Stomach (tissue), 9 donors: ENCODE measurements around the gene URAD. TPM values are rescaled to one million over a fixed set of nuclear protein-coding genes. Genes with fewer than 3 reads are reported as not detected.
A peak's percentile ranks its signal among the peaks of the same experiment; 100 is the strongest.

Experiments
- DNase-seq, 2 donors: peaks; one replicate each; pipeline versions ENCODE4 v3.0.0 to v3.0.0-alpha.2; 2013 to 2019
- H3K27ac ChIP-seq, 5 donors: fragments of 200-600 bp in 4 of 5; sonication (generic) in 4 of 5; one replicate each; pipeline ENCODE4 v1.5.1; 2013 to 2019; ENCODE audit warnings: mild to moderate bottlenecking in 1 of 5, moderate library complexity in 1 of 5
- H3K27me3 ChIP-seq, 3 donors: fragments of 200-600 bp; sonication (generic); one replicate each; pipeline ENCODE4 v1.5.1; 2017 to 2019; ENCODE audit warnings: mixed run types in 1 of 3
- H3K36me3 ChIP-seq, 4 donors: fragments of 200-600 bp; sonication (generic); 1 replicate in 3 of 4; 2 replicates in 1 of 4; pipeline ENCODE4 v1.5.1; 2016 to 2019
- H3K4me1 ChIP-seq, 4 donors: fragments of 200-600 bp; sonication (generic); one replicate each; pipeline ENCODE4 v1.5.1; 2016 to 2019
- H3K4me3 ChIP-seq, 4 donors: fragments of 200-600 bp; sonication (generic) in 3 of 4; one replicate each; pipeline ENCODE4 v1.5.1; 2016 to 2019; ENCODE audit warnings: mild to moderate bottlenecking in 1 of 4
- H3K9me3 ChIP-seq, 4 donors: fragments of 200-600 bp; sonication (generic); one replicate each; pipeline ENCODE4 v1.5.1; 2016 to 2019
- EP300 ChIP-seq: sonication (generic); formaldehyde crosslinking; IDR thresholded peaks from one replicate; pipeline ENCODE4 v1.6.1; 2017; ENCODE audit warnings: antibody characterized with exemption
- POLR2A ChIP-seq, 4 donors: fragments of 450-650 bp; IDR thresholded peaks; one replicate each; pipeline ENCODE4 v1.6.1; 2016; ENCODE audit warnings: antibody characterized with exemption in 4 of 4, control low read depth in 2 of 4, mild to moderate bottlenecking in 1 of 4, moderate library complexity in 1 of 4
- POLR2AphosphoS5 ChIP-seq, 3 donors: sonication (generic); formaldehyde crosslinking; IDR thresholded peaks; one replicate each; pipeline ENCODE4 v1.6.1; 2016; ENCODE audit warnings: antibody characterized with exemption in 3 of 3
- WGBS, 5 donors: extraction: QIAGEN DNeasy Blood & Tissue Kit in 3 of 5; methylation state at CpG; one replicate each; pipeline versions ENCODE4 v1.1.5 to v1.1.7; 2013 to 2018; 5-methylcytosine and 5-hydroxymethylcytosine counted together
- intact Hi-C: fragments of 100-400 bp; cut with DNase I; formaldehyde crosslinking; loops from one replicate; pipeline ENCODE4 v1.15.1; 2023; ENCODE audit warnings: low total_unique reads
- polyA plus RNA-seq, 3 donors: library from polyadenylated mRNA; stranded (reverse); fragments of 200-250 nt; gene quantifications; one replicate each; pipeline ENCODE4 v1.2.3, GENCODE V29; 2013
- total RNA-seq, 5 donors: library from RNA; depleted of rRNA; stranded (reverse); fragments of >200 nt; gene quantifications; one replicate each; pipeline versions ENCODE4 v1.1.0 to v1.2.3, GENCODE V29; 2014 to 2016
- TF ChIP-seq, protein P1 (sequence below), 7 experiments: fragments of 450-650 bp in 4 of 7; fragments of 200-600 bp in 3 of 7; sonication (generic) in 3 of 7; IDR thresholded peaks; one replicate each; pipeline ENCODE4 v1.5.1; 2016 to 2019; ENCODE audit warnings: antibody characterized with exemption in 7 of 7, control low read depth in 2 of 7, mild to moderate bottlenecking in 1 of 7
- donor health status: healthy with polysubstance abuse.
- donor health status: Bipolar disorder and iron deficiency.
- donor health status: healthy.

The URAD gene
- total and polyA plus RNA-seq, 8 donors: 0.13 to 165 (median 1.1) TPM; not detected in 5

DNA sequence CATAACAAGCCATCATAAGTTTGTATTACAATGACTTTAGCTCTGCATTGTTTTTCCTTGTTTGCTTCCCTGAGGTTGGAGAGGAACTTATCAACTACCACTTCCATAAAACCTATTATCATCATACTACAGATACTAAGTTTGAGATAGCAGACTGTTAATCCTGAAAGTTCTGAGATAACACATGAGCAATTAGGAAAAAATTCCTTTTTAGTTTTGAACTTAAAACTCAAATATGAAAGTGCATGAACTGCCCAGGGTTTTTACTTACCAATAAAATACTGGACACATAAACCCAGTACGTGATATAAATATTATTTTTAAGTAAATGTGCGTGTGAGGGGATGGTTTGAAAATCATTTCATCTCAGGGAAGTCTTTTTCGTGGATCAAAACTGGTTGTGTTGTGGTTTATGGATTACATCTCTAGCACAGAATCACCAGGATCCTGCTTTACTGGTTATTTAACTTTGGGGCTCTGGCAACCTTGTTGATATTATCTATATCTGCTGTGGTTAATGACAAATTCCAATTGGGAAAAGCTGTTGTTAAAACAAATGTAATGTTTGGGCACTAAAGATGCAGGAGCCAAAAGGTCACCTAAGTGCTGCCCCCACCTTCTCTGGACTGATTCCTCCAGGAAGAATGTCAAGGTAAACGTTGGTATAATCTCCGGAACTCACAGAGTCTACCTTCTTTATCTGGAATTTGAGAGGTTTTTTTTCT is 31.8 kb downstream of the URAD start:
- H3K9me3 ChIP-seq: no peaks in the 10 kb centered on the region
- no peak for DNase-seq
- no peak for TF ChIP-seq POLR2AphosphoS5 (IDR thresholded peaks at IDR 0.05)
- H3K36me3 ChIP-seq: no peaks in the 10 kb centered on the region
- 13 to 21% (median 16%) methylated on average over 5 of the region's 5 CpGs for WGBS, 5 donors
- H3K4me1 ChIP-seq: peaks cover 31 to 80% (median 51%) of the 10 kb centered on the region in 4 donors
- H3K27me3 ChIP-seq: peaks cover 24 to 97% (median 86%) of the 10 kb centered on the region in 3 donors
- no peak overlapping the region for H3K4me3 ChIP-seq
- intact Hi-C loops: no loop called here
- no peak overlapping the region for H3K27ac ChIP-seq

DNA sequence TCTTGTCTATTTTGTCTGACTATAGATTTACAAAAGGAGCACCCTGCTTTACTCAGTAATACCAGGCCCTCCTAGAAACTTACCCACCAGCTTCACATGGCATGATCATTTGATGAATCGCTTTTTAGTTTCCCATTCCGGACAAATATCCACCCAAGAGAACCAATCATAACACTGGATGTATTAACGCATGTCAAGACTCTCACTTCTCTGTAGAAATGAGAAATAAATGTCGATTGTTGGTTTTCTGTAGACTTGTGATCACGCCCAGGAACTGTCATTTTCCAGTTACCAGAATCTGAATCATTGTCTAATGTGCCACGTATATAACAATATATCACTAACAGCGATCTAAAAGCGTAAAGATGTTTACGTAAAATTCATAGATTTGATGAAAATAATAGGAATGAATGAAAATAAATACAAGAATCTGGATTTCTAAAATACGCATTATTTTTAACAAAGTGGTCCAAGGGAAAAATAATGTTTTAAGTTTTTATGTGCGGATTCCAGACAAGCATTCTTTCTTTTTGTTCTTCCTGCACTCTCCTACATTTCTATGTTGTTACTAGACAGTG is 33.4 kb downstream of the URAD start:
- 50 to 68% (median 66%) methylated on average over 11 of the region's 11 CpGs for WGBS, 5 donors
- H3K4me3 ChIP-seq: peak overlapping the region in 1 of 4 donors; percentile 56
- no peak for DNase-seq
- H3K27ac ChIP-seq: peak overlapping the region in 1 of 5 donors; percentile 89
- TF ChIP-seq, protein P1, sequence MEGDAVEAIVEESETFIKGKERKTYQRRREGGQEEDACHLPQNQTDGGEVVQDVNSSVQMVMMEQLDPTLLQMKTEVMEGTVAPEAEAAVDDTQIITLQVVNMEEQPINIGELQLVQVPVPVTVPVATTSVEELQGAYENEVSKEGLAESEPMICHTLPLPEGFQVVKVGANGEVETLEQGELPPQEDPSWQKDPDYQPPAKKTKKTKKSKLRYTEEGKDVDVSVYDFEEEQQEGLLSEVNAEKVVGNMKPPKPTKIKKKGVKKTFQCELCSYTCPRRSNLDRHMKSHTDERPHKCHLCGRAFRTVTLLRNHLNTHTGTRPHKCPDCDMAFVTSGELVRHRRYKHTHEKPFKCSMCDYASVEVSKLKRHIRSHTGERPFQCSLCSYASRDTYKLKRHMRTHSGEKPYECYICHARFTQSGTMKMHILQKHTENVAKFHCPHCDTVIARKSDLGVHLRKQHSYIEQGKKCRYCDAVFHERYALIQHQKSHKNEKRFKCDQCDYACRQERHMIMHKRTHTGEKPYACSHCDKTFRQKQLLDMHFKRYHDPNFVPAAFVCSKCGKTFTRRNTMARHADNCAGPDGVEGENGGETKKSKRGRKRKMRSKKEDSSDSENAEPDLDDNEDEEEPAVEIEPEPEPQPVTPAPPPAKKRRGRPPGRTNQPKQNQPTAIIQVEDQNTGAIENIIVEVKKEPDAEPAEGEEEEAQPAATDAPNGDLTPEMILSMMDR (IDR thresholded peaks at IDR 0.05): no peak
- TF ChIP-seq POLR2A (IDR thresholded peaks at IDR 0.05) (no peak), EP300 (no peak)
- no peaks in the 10 kb centered on the region for H3K36me3 ChIP-seq
- H3K27me3 ChIP-seq: peaks cover 15 to 96% (median 70%) of the 10 kb centered on the region in 3 donors
- no peaks in the 10 kb centered on the region for H3K9me3 ChIP-seq
- H3K4me1 ChIP-seq: peaks cover 17 to 64% (median 34%) of the 10 kb centered on the region in 4 donors
- intact Hi-C loops: no loop called here

DNA sequence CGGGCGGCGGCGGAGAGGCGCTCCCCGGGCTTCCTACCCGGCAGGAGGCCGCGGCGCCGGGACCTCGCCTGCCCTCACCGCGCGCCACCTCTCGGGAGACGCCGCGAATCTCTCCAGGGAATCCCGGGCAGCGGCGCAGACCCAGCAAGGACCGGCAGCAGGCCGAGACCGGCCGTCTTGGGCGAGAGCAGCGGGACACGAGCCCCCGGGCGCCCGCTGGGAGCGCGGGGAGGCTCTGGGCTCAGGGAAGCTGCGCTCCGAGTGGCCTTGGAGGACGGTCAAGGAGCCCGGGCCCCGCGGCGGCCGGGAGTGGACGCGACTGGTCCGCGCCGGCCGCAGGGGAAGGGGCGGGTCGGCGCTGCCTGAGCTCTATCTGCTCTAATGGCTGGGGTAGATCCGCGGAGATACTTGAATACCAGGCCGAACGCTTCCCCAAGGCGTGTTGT is 34.1 kb downstream of the URAD start:
- intact Hi-C loops: no loop called here
- Histone ChIP-seq H3K4me3 (peak overlapping the region; percentile 43 to 56 (median 46)), H3K4me1 (peaks cover 16 to 57% (median 28%) of the 10 kb centered on the region in 4 donors), H3K36me3 (no peaks in the 10 kb centered on the region), H3K9me3 (no peaks in the 10 kb centered on the region), H3K27ac (peak overlapping the region; percentile 80 to 89 (median 85)), H3K27me3 (peaks cover 15 to 96% (median 63%) of the 10 kb centered on the region in 3 donors)
- WGBS, 5 donors: 2 to 7% (median 3%) methylated on average over 28 to 56 of the region's 56 CpGs
- TF ChIP-seq, protein P1 (IDR thresholded peaks at IDR 0.05): no peak
- TF ChIP-seq EP300 (no peak), POLR2A (IDR thresholded peaks at IDR 0.05) (no peak), POLR2AphosphoS5 (IDR thresholded peaks at IDR 0.05) (no peak)
- peak; percentile 49 to 69 for DNase-seq

DNA sequence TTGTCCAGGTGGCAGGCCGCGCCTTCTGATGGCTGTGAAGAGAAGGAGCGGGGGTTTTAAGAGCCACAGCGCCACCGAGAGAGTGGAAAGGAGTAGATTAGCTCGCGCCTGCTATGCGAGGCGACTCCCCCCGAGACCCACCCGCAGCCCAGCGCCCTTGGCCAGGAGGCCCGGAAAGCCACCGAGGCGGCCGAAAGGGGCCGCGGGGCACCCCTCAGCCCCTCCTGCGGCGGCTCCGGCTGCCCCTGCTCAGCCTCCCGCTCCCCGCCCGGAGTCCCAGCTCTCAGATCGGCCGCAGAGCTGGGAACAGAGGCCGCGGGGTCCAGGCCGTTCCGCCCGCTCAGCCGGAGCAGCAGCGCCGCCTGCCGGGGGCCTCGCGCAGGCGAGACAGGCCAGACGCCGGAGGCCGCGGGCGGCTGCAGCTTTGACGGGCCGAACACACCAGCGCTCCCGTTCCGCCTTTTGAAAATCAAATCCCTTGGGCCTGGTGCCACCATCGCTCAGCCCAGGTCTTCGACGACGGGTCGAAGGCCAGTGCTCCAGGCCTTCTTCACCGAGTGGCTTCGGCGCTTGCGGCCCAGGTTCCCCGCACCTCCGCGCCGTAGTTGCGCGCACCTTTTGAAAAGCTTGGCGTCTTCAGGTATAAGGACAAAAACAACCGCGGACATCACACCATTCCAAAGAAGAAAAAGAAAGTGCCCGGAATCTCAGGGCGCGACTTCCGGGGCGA is 34.7 kb downstream of the URAD start:
- H3K9me3 ChIP-seq: no peaks in the 10 kb centered on the region
- WGBS, 5 donors: 1 to 2% (median 1%) methylated on average over 25 to 71 of the region's 71 CpGs
- intact Hi-C loops: no loop called here

More for the DNA sequence above, 34.7 kb downstream of the URAD start:
- Histone ChIP-seq H3K4me1 (peaks cover 16 to 51% (median 23%) of the 10 kb centered on the region in 4 donors), H3K27ac (peak overlapping the region; percentile 80 to 89 (median 85)), H3K36me3 (no peaks in the 10 kb centered on the region), H3K4me3 (peak overlapping the region; percentile 43 to 56 (median 46)), H3K27me3 (peaks cover 11 to 90% (median 57%) of the 10 kb centered on the region in 3 donors)
- no peak for TF ChIP-seq POLR2AphosphoS5 (IDR thresholded peaks at IDR 0.05)
- TF ChIP-seq EP300: no peak
- TF ChIP-seq, protein P1 (IDR thresholded peaks at IDR 0.05): peak in 5 of 7 experiments; percentile 58 to 89 (median 84)
- no peak for TF ChIP-seq POLR2A (IDR thresholded peaks at IDR 0.05)
- peak; percentile 88 to 95 for DNase-seq
